GM10266 (cell line): ENCODE results near the gene VSIG10L2.

Source experiments
- DNase-seq: peaks from one replicate; pipeline ENCODE4 v3.0.0; 2012; ENCODE audit errors: extremely low spot score
- CTCF ChIP-seq: IDR thresholded peaks from 2 replicates; pipeline ENCODE4 v1.5.1; 2012; ENCODE audit warnings: mild to moderate bottlenecking, low read depth; ENCODE audit not compliant: control insufficient read depth, insufficient read depth; ENCODE audit errors: missing control alignments

VSIG10L2 gene

DNA sequence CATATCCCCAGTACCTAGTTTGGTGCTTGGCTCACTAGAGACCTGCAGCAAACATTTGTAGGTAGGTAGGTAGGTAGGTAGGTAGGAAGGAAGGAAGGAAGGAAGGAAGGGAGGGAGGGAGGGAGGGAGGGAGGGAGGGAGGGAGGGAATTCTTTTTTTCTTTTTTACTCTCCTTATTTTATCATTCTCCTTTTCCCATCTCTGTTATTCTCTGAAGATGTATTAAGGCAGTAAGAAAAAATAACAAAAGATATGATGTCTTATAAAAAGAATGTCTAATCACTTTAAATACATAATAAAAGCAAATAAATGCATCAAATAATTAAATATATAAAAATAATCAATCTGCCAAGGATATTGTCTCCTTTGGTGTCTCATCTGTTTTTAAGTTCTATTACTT, 28.4 kb downstream of the VSIG10L2 start:
- TF ChIP-seq CTCF = no peak
- no peak for DNase-seq

DNA sequence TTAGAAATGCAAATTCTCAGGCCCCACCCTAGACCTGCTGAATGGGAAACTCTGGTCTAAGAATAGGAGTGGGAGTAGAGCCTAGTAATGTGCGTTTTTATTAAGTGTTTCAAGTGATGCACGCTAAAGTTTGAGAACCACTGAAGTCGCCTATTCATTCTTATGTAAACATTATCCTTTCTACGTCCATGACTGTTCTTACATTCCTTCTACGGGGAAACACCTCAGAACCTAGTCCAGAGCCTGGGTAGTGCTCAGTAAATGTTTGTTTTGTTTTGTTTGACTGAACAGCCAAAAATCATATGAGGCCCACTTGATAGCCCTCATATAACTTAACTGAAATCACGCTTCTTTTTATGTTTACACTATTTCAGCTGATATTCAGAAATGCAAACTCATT, 29.8 kb downstream of the VSIG10L2 start:
- no peak for DNase-seq
- no peak for TF ChIP-seq CTCF

- TF ChIP-seq CTCF = no peak
- DNase-seq = no peak
Measured at GRCh38 chr11:125976156-125976555, 30.3 kb downstream of the VSIG10L2 start.

- no peak for DNase-seq
- TF ChIP-seq CTCF = no peak
Measured at GRCh38 chr11:125977333-125977732, 31.5 kb downstream of the VSIG10L2 start.

DNA sequence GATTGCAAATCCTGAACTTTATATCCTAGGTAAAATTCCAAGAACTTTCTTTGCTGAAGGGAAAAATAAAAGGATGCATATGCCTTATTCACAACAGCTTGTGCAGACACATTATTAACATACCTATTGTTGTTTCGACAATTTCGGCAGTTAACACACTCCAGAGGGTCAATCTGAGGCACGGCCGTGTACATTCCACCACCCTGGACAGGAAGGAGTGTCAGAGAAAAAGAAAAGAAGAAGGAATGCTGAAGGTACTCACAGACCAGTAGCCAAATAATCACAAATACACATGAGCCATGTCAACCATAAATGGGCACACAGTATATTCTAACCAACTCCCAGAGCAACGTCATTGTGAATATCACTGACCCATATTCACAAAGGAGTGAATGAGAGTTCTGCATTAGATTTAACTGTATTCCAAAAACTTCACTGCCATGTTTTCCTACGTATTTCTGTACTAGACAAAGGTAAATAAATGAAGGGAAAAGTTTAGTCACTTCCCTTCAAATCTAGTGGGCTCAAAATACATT, 32.4 kb downstream of the VSIG10L2 start:
- TF ChIP-seq CTCF = no peak
- DNase-seq = no peak

- no peak for TF ChIP-seq CTCF
- DNase-seq = no peak
Measured at GRCh38 chr11:125978778-125979407, 33.0 kb downstream of the VSIG10L2 start.

- DNase-seq = no peak
- no peak for TF ChIP-seq CTCF
Measured at GRCh38 chr11:125979511-125979910, 33.7 kb downstream of the VSIG10L2 start.
